HL-60 (cell line): Measurements from ENCODE around the gene LRRC73.

Source experiments
- DNase-seq, 2 experiments: peaks; one replicate each; pipeline ENCODE4 v3.0.0-alpha.2; 2010 to 2020; ENCODE audit warnings: low read depth in 1 of 2, low spot score in 1 of 2
- H3K27ac ChIP-seq: fragments of 250-450 bp; sonication (Bioruptor Pico); replicated peaks from 2 replicates; pipeline ENCODE4 v1.5.1; 2020; ENCODE audit warnings: mild to moderate bottlenecking, moderate library complexity
- H3K27me3 ChIP-seq: fragments of 250-450 bp; sonication (Bioruptor Pico); 2 replicates; pipeline ENCODE4 v1.5.1; 2021; ENCODE audit warnings: mild to moderate bottlenecking, moderate library complexity; ENCODE audit not compliant: insufficient read depth, poor library complexity, severe bottlenecking
- H3K4me3 ChIP-seq: replicated peaks from 2 replicates; pipeline ENCODE4 v1.5.1; 2011; ENCODE audit warnings: mild to moderate bottlenecking, control low read depth, low read length; ENCODE audit not compliant: insufficient read depth
- CTCF ChIP-seq: IDR thresholded peaks from one replicate; pipeline ENCODE4 v1.5.1; 2011; ENCODE audit warnings: low read length, control low read depth, inconsistent platforms; ENCODE audit not compliant: insufficient read depth
- GABPA ChIP-seq: IDR thresholded peaks from 2 replicates; pipeline ENCODE4 v1.6.1; 2012; ENCODE audit warnings: low read depth
- POLR2AphosphoS5 ChIP-seq: IDR thresholded peaks from 2 replicates; pipeline ENCODE4 v1.6.1; 2012; ENCODE audit warnings: low read depth
- SPI1 ChIP-seq: IDR thresholded peaks from 2 replicates; pipeline ENCODE4 v1.6.1; 2012; ENCODE audit warnings: low read depth, mild to moderate bottlenecking, borderline replicate concordance
- TF ChIP-seq, protein P1 (sequence below): IDR thresholded peaks from 2 replicates; pipeline ENCODE4 v1.6.1; 2012; ENCODE audit warnings: low read depth; ENCODE audit not compliant: insufficient replicate concordance

Gene LRRC73

DNA sequence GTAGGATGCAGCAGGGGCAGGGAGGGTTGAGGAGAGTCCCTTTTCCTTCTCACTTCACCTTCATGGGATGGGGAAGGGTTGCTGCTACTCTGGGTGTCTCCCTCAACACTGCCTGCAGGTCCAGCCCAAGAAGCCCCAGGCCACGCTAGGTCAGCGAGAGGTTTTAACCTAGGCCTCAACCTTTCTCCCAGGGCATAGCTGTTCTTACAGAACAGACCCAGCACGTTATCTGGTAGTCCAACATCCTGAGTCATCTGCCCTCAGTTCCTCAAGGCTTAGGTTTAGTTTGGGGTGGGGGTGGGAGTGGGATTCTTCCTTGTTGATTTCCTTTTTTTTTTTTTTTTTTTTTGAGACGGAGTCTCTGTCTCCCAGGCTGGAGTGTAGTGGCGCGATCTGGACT lies 15.8 kb downstream of the LRRC73 start:
- Histone ChIP-seq H3K27ac (no peak overlapping the region), H3K27me3 (no peaks in the 10 kb centered on the region), H3K4me3 (no peak overlapping the region)
- DNase-seq: no peak
- TF ChIP-seq POLR2AphosphoS5 (no peak), GABPA (no peak), SPI1 (no peak), CTCF (no peak)
- TF ChIP-seq, protein P1, sequence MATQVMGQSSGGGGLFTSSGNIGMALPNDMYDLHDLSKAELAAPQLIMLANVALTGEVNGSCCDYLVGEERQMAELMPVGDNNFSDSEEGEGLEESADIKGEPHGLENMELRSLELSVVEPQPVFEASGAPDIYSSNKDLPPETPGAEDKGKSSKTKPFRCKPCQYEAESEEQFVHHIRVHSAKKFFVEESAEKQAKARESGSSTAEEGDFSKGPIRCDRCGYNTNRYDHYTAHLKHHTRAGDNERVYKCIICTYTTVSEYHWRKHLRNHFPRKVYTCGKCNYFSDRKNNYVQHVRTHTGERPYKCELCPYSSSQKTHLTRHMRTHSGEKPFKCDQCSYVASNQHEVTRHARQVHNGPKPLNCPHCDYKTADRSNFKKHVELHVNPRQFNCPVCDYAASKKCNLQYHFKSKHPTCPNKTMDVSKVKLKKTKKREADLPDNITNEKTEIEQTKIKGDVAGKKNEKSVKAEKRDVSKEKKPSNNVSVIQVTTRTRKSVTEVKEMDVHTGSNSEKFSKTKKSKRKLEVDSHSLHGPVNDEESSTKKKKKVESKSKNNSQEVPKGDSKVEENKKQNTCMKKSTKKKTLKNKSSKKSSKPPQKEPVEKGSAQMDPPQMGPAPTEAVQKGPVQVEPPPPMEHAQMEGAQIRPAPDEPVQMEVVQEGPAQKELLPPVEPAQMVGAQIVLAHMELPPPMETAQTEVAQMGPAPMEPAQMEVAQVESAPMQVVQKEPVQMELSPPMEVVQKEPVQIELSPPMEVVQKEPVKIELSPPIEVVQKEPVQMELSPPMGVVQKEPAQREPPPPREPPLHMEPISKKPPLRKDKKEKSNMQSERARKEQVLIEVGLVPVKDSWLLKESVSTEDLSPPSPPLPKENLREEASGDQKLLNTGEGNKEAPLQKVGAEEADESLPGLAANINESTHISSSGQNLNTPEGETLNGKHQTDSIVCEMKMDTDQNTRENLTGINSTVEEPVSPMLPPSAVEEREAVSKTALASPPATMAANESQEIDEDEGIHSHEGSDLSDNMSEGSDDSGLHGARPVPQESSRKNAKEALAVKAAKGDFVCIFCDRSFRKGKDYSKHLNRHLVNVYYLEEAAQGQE: no peak

DNA sequence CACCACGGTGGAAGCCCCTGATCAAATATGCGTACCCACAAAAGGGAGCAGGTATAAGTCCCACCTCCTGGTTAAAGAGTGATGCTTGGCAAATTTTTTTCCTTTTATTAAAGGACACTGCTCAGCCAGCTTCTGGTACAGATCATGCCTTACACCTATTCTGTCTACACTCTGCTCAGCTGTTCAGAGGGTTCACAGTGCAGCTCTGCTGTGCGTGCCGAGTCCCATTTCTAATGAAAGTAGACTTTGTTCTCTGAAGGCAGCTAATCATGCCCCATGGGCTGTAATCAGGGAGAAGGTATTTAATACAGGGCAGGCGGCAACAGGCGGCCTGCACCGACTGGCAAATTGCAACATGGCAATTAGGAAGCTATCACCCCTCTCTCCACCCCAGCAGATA lies 16.3 kb downstream of the LRRC73 start:
- DNase-seq: no peak
- Histone ChIP-seq H3K27ac (no peak overlapping the region), H3K4me3 (no peak overlapping the region), H3K27me3 (no peaks in the 10 kb centered on the region)
- TF ChIP-seq CTCF (no peak), SPI1 (no peak), GABPA (no peak), POLR2AphosphoS5 (no peak)
- TF ChIP-seq, protein P1: no peak

- Histone ChIP-seq H3K27ac (no peak overlapping the region), H3K4me3 (no peak overlapping the region), H3K27me3 (no peaks in the 10 kb centered on the region)
- DNase-seq: no peak
- TF ChIP-seq CTCF (no peak), GABPA (no peak), POLR2AphosphoS5 (no peak), SPI1 (no peak)
- TF ChIP-seq, protein P1: no peak
Measured at GRCh38 chr6:43493230-43493629, 16.9 kb downstream of the LRRC73 start.
